ENCODE data around the gene SLC2A8.

- TF ChIP-seq POLR2A (IDR thresholded peaks at IDR 0.05; ENCODE audit: low read length) (peak; percentile 78), GATA1 (IDR thresholded peaks at IDR 0.05; ENCODE audit: low read depth, low read length) (no peak)
These were observed 27.1 kb downstream of the SLC2A8 start, which contains the start of gene ZNF79 for GRCh38 chr9:127423934-127424675.
